Liver (tissue), 9 donors: ENCODE results near the gene LRRC28. TPM values are rescaled to one million over a fixed set of nuclear protein-coding genes. Genes with fewer than 3 reads are reported as not detected.
A peak's percentile ranks its signal among the peaks of the same experiment; 100 is the strongest.

Experiments
- DNase-seq: peaks from one replicate; pipeline ENCODE4 v3.0.0-alpha.2; 2017; ENCODE audit warnings: low spot score
- H3K27ac ChIP-seq, 2 donors: one replicate each; pipeline ENCODE4 v1.7.0; 2013; ENCODE audit warnings: inconsistent platforms in 2 of 2, low read length in 2 of 2, control low read depth in 1 of 2, low read depth in 1 of 2, mild to moderate bottlenecking in 1 of 2
- H3K27me3 ChIP-seq, 4 donors: one replicate each; pipeline versions ENCODE4 v1.6.1 to v1.7.0; 2013; ENCODE audit warnings: low read length in 3 of 4, inconsistent platforms in 1 of 4, mild to moderate bottlenecking in 1 of 4, moderate library complexity in 1 of 4; ENCODE audit not compliant: control insufficient read depth in 4 of 4, insufficient read depth in 4 of 4
- H3K36me3 ChIP-seq, 4 donors: one replicate each; pipeline versions ENCODE4 v1.6.1 to v1.7.0; 2013; ENCODE audit warnings: low read length in 3 of 4, mild to moderate bottlenecking in 3 of 4, low read depth in 1 of 4, moderate library complexity in 1 of 4; ENCODE audit not compliant: control insufficient read depth in 4 of 4, insufficient read depth in 3 of 4
- H3K4me1 ChIP-seq, 4 donors: one replicate each; pipeline versions ENCODE4 v1.6.1 to v1.7.0; 2013; ENCODE audit warnings: low read length in 3 of 4, mild to moderate bottlenecking in 3 of 4, moderate library complexity in 1 of 4; ENCODE audit not compliant: control insufficient read depth in 4 of 4, insufficient read depth in 4 of 4
- H3K4me3 ChIP-seq, 3 donors: one replicate each; pipeline versions ENCODE4 v1.6.1 to v1.7.0; 2013; ENCODE audit warnings: low read length in 3 of 3, control low read depth in 1 of 3, low read depth in 1 of 3, mild to moderate bottlenecking in 1 of 3
- H3K9ac ChIP-seq, 2 donors: one replicate each; pipeline ENCODE4 v1.7.0; 2013; ENCODE audit warnings: low read length in 2 of 2, mild to moderate bottlenecking in 2 of 2, moderate library complexity in 2 of 2, control low read depth in 1 of 2, low read depth in 1 of 2
- H3K9me3 ChIP-seq, 4 donors: one replicate each; pipeline versions ENCODE4 v1.6.1 to v1.7.0; 2013; ENCODE audit warnings: low read length in 3 of 4; ENCODE audit not compliant: control insufficient read depth in 4 of 4
- EGR1 ChIP-seq, 2 donors: IDR thresholded peaks; 2 replicates each; pipeline ENCODE4 v1.6.1; 2016 to 2018; ENCODE audit warnings: antibody characterized with exemption in 2 of 2, low read depth in 2 of 2
- FOXA2 ChIP-seq: IDR thresholded peaks from 2 replicates; pipeline ENCODE4 v1.6.1; 2016; ENCODE audit warnings: antibody characterized with exemption
- HNF4A ChIP-seq, 2 donors: conservative IDR thresholded peaks; 2 replicates each; pipeline ENCODE4 v1.6.1; 2016; ENCODE audit warnings: antibody characterized with exemption in 2 of 2, mild to moderate bottlenecking in 2 of 2
- HNF4G ChIP-seq: IDR thresholded peaks from 2 replicates; pipeline ENCODE4 v1.6.1; 2016; ENCODE audit warnings: antibody characterized with exemption
- JUND ChIP-seq, 2 donors: IDR thresholded peaks; 2 replicates each; pipeline ENCODE4 v1.6.1; 2016; ENCODE audit warnings: antibody characterized with exemption in 2 of 2
- NR2F2 ChIP-seq: IDR thresholded peaks from 2 replicates; pipeline ENCODE4 v1.6.1; 2016; ENCODE audit warnings: antibody characterized with exemption
- RXRA ChIP-seq, 2 donors: IDR thresholded peaks; 2 replicates each; pipeline ENCODE4 v1.6.1; 2017 to 2018; ENCODE audit warnings: antibody characterized with exemption in 2 of 2, mild to moderate bottlenecking in 1 of 2
- YY1 ChIP-seq: IDR thresholded peaks from 2 replicates; pipeline ENCODE4 v1.6.1; 2016; ENCODE audit warnings: antibody characterized with exemption, mild to moderate bottlenecking
- WGBS: extraction: QIAGEN DNeasy Blood & Tissue Kit; methylation state at CpG from one replicate; pipeline ENCODE4 v1.1.7; 2013; 5-methylcytosine and 5-hydroxymethylcytosine counted together
- polyA plus RNA-seq, 2 donors: library from polyadenylated mRNA; stranded (reverse) in 1 of 2; unstranded in 1 of 2; fragments of 200-250 nt in 1 of 2; fragments of >200 nt in 1 of 2; fragmentation: Nextera tagmentation in 1 of 2; extraction: Ambion mirVana in 1 of 2; gene quantifications; one replicate each; pipeline versions ENCODE4 v1.2.1 to v1.2.3, GENCODE V29; 2013 to 2015
- total RNA-seq, 2 donors: library from RNA; depleted of rRNA; stranded (reverse); fragments of >200 nt; gene quantifications; one replicate each; pipeline ENCODE4 v1.2.3, GENCODE V29; 2014
- TF ChIP-seq, protein P1 (sequence below): fragments of 150-350 bp; IDR thresholded peaks from 2 replicates; pipeline ENCODE4 v1.5.1; 2017; ENCODE audit warnings: improper control_type of control experiment, low read depth, low read length; ENCODE audit not compliant: missing input control
- donor health status: healthy.
- donor health status: healthy.
- donor health status: healthy.
- donor health status: healthy.
- donor health status: healthy.

Gene LRRC28
- total and polyA plus RNA-seq, 4 donors = 15.4 to 46.6 (median 41.0) TPM

DNA sequence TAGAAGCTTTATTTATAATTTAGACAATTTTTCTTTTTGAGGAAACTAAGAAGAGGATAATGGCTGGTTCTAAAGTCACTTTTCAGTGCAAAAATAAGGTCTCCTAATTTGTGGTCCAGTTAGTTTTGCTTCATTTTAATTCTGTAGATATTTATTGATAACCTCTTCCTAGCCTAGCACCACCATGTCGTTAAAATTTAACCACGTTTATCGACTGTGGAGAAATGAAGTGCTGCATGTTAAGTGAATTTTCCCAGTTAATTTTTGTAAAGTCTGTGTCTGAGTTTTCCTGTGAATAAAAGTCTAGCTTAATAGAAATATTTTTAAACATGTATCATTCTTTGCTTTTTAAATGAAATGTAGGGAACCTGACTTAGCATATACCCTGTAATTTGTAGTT, 16.7 kb downstream of the LRRC28 start:
- H3K36me3 ChIP-seq = no peaks in the 10 kb centered on the region
- TF ChIP-seq RXRA (IDR thresholded peaks at IDR 0.05) (no peak), YY1 (peak; percentile 40)
- H3K9me3 ChIP-seq = no peaks in the 10 kb centered on the region
- peak overlapping the region; percentile 55 to 77 for H3K27ac ChIP-seq
- DNase-seq = no peak
- peaks cover 3 to 29% (median 19%) of the 10 kb centered on the region in 4 donors for H3K4me1 ChIP-seq
- 29% methylated on average over 3 of the region's 3 CpGs for WGBS
- H3K27me3 ChIP-seq = no peaks in the 10 kb centered on the region
- no peak overlapping the region for H3K9ac ChIP-seq
- H3K4me3 ChIP-seq = peak overlapping the region in 1 of 3 donors; percentile 32

DNA sequence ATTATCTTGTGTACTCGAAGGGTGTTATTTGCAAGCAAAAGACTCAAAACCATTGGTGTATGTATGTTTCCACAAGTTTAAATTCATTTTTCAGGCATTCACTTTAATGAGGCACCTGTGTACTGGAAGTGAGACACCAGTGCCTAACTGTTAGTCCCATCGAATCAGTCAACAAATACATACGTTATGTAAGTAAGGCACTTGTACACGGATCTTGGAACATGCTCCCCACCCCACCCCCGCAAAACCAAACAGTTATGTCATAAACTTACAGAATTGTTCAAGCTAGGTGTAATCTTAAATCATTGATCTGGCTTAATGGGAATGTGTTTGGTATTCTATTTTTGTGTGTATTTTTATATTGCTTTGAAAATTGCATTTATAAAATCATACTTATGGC, 17.1 kb downstream of the LRRC28 start:
- no peaks in the 10 kb centered on the region for H3K27me3 ChIP-seq
- H3K4me1 ChIP-seq = peaks cover 3 to 29% (median 19%) of the 10 kb centered on the region in 4 donors
- no peaks in the 10 kb centered on the region for H3K36me3 ChIP-seq
- peak overlapping the region; percentile 55 to 77 for H3K27ac ChIP-seq
- DNase-seq = peak; percentile 46
- peak overlapping the region in 1 of 3 donors; percentile 32 for H3K4me3 ChIP-seq
- no peak overlapping the region for H3K9ac ChIP-seq
- 33% methylated on average over 5 of the region's 5 CpGs for WGBS
- H3K9me3 ChIP-seq = no peaks in the 10 kb centered on the region
- peak in 1 of 2 donors; percentile 14 for TF ChIP-seq JUND (IDR thresholded peaks at IDR 0.05)
- TF ChIP-seq HNF4A (conservative IDR thresholded peaks at IDR 0.05) = peak in 1 of 2 donors; percentile 17
- no peak for TF ChIP-seq FOXA2
- peak; percentile 91 to 93 for TF ChIP-seq EGR1 (IDR thresholded peaks at IDR 0.05; ENCODE audit: low read depth in 2 of 2)

DNA sequence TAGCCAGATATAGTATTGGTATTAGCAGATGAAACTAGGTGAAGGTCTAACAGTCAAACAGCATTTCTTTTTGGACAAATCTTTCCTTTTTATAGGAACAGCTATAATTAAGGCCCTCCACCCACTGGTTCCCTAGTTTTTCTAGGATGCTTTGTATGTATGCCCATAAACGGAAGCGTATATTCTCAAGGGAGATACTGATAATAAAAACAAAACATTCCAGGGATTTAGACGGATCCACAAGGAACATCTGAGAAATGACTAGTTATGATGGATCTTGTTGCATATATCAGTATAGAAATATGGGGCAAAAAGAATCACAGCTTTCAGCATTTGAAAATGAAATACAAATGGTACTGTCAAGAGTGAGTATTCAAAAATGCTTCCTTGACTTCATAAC, 22.5 kb downstream of the LRRC28 start:
- no peak overlapping the region for H3K4me3 ChIP-seq
- no peaks in the 10 kb centered on the region for H3K36me3 ChIP-seq
- TF ChIP-seq HNF4G = no peak
- H3K27me3 ChIP-seq = no peaks in the 10 kb centered on the region
- WGBS = 88% methylated on average over 3 of the region's 3 CpGs
- peaks cover 0 to 3% (median under 1%) of the 10 kb centered on the region in 4 donors for H3K4me1 ChIP-seq
- H3K9ac ChIP-seq = no peak overlapping the region
- H3K9me3 ChIP-seq = no peaks in the 10 kb centered on the region
- H3K27ac ChIP-seq = no peak overlapping the region
- DNase-seq = no peak

DNA sequence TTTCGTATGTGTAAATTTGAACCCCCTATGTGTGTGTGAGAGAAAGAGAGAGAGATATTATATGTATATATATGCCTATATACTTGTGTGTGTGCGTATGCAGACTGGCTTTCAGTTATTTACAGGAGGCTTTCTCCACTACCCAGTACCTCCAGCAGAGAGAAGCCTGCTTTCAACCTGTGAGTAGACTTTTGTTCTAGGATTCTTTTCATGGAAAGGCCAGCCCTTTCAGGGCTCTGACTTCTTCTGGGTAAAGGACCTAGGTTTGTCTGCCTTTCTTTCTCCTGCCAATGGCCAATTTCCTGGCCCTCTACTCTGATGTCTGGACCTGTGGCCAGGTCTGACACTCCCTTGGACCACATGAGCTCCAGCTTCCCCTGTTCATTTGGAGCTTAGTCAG, 23.8 kb downstream of the LRRC28 start:
- Histone ChIP-seq H3K27me3 (no peaks in the 10 kb centered on the region), H3K4me1 (peaks cover 0 to 3% (median under 1%) of the 10 kb centered on the region in 4 donors), H3K9ac (peak overlapping the region in 1 of 2 donors; percentile 1), H3K4me3 (no peak overlapping the region), H3K36me3 (peaks cover 0 to 3% (median 0%) of the 10 kb centered on the region in 4 donors), H3K27ac (no peak overlapping the region), H3K9me3 (no peaks in the 10 kb centered on the region)
- no peak for DNase-seq
- WGBS = 98% methylated on average over 2 of the region's 2 CpGs
- TF ChIP-seq, protein P1, sequence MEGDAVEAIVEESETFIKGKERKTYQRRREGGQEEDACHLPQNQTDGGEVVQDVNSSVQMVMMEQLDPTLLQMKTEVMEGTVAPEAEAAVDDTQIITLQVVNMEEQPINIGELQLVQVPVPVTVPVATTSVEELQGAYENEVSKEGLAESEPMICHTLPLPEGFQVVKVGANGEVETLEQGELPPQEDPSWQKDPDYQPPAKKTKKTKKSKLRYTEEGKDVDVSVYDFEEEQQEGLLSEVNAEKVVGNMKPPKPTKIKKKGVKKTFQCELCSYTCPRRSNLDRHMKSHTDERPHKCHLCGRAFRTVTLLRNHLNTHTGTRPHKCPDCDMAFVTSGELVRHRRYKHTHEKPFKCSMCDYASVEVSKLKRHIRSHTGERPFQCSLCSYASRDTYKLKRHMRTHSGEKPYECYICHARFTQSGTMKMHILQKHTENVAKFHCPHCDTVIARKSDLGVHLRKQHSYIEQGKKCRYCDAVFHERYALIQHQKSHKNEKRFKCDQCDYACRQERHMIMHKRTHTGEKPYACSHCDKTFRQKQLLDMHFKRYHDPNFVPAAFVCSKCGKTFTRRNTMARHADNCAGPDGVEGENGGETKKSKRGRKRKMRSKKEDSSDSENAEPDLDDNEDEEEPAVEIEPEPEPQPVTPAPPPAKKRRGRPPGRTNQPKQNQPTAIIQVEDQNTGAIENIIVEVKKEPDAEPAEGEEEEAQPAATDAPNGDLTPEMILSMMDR = no peak
- TF ChIP-seq NR2F2 (no peak), HNF4A (conservative IDR thresholded peaks at IDR 0.05) (no peak)
